GM23338 (cell line): ENCODE measurements around the gene QSOX1. TPM values are rescaled to one million over a fixed set of nuclear protein-coding genes. Genes with fewer than 3 reads are reported as not detected.

Source experiments
- ATAC-seq: fragments of 200-7000 bp; cut with Tn5 transposase; 3 replicates; pipeline ENCODE4 v1.9.1; 2020
- DNase-seq: peaks from one replicate; pipeline ENCODE4 v3.0.0-alpha.2; 2015; ENCODE audit warnings: low spot score
- H2AFZ ChIP-seq: fragments of 200-600 bp; sonication (generic); 2 replicates; pipeline ENCODE4 v1.8.0; 2016; ENCODE audit warnings: antibody characterized with exemption, mild to moderate bottlenecking, moderate library complexity
- H3F3A ChIP-seq: fragments of 200-600 bp; sonication (generic); replicated peaks from 2 replicates; pipeline ENCODE4 v1.8.0; 2017; ENCODE audit warnings: antibody characterized with exemption, mixed run types, low read depth
- H3K27ac ChIP-seq: fragments of 200-600 bp; sonication (generic); 2 replicates; pipeline ENCODE4 v1.6.1; 2016; ENCODE audit warnings: low read depth
- H3K27me3 ChIP-seq: fragments of 200-600 bp; sonication (generic); 2 replicates; pipeline ENCODE4 v1.8.0; 2016; ENCODE audit warnings: mild to moderate bottlenecking, mixed run types, moderate library complexity; ENCODE audit not compliant: insufficient read depth
- H3K36me3 ChIP-seq: fragments of 200-600 bp; sonication (generic); 2 replicates; pipeline ENCODE4 v1.8.0; 2016; ENCODE audit warnings: mild to moderate bottlenecking; ENCODE audit not compliant: insufficient read depth
- H3K4me1 ChIP-seq: fragments of 200-600 bp; sonication (generic); 2 replicates; pipeline ENCODE4 v1.8.0; 2016; ENCODE audit warnings: mild to moderate bottlenecking, moderate library complexity; ENCODE audit not compliant: insufficient read depth
- H3K4me2 ChIP-seq: fragments of 200-600 bp; sonication (generic); 2 replicates; pipeline ENCODE4 v1.7.1; 2017; ENCODE audit warnings: mixed run types
- H3K4me3 ChIP-seq: fragments of 200-600 bp; sonication (generic); 2 replicates; pipeline ENCODE4 v1.6.1; 2016; ENCODE audit warnings: mixed run types
- H3K79me2 ChIP-seq: fragments of 200-600 bp; sonication (generic); replicated peaks from 2 replicates; pipeline ENCODE4 v1.8.0; 2017; ENCODE audit warnings: mild to moderate bottlenecking; ENCODE audit not compliant: insufficient read depth
- H3K9me2 ChIP-seq: fragments of 200-600 bp; sonication (generic); 2 replicates; pipeline ENCODE4 v1.8.0; 2017; ENCODE audit not compliant: insufficient read depth
- H4K20me1 ChIP-seq: fragments of 200-600 bp; sonication (generic); replicated peaks from 2 replicates; pipeline ENCODE4 v1.8.0; 2017; ENCODE audit warnings: mild to moderate bottlenecking; ENCODE audit not compliant: insufficient read depth
- H3K27ac Mint-ChIP-seq: 2 replicates; pipeline ENCODE4 v1.8.0; 2020; ENCODE audit warnings: inconsistent platforms, mild to moderate bottlenecking, moderate library complexity, mixed read lengths
- H3K27me3 Mint-ChIP-seq: 3 replicates; pipeline ENCODE4 v1.8.0; 2022; ENCODE audit warnings: low read depth, mild to moderate bottlenecking, moderate library complexity, mixed read lengths, inconsistent platforms; ENCODE audit not compliant: insufficient read depth, poor library complexity
- H3K36me3 Mint-ChIP-seq: 3 replicates; pipeline ENCODE4 v1.8.0; 2021; ENCODE audit warnings: low read depth, mild to moderate bottlenecking, inconsistent platforms, moderate library complexity, mixed read lengths
- H3K4me1 Mint-ChIP-seq: 3 replicates; pipeline ENCODE4 v1.8.0; 2020; ENCODE audit warnings: mild to moderate bottlenecking, inconsistent platforms, mixed read lengths
- H3K4me3 Mint-ChIP-seq: 3 replicates; pipeline ENCODE4 v1.8.0; 2021; ENCODE audit warnings: moderate library complexity, mild to moderate bottlenecking, inconsistent platforms, mixed read lengths
- H3K9me3 Mint-ChIP-seq: 3 replicates; pipeline ENCODE4 v1.8.0; 2020; ENCODE audit warnings: moderate library complexity, mild to moderate bottlenecking, inconsistent platforms, mixed read lengths
- ETS1 ChIP-seq: IDR thresholded peaks from 2 replicates; pipeline ENCODE4 v1.6.1; 2016; ENCODE audit warnings: antibody characterized with exemption
- EZH2 ChIP-seq: fragments of 200-600 bp; sonication (generic); IDR thresholded peaks from one replicate; pipeline ENCODE4 v1.8.0; 2017; ENCODE audit warnings: antibody characterized with exemption, mild to moderate bottlenecking, low read depth; ENCODE audit not compliant: unreplicated experiment
- EZH2phosphoT487 ChIP-seq: fragments of 200-600 bp; sonication (generic); IDR thresholded peaks from one replicate; pipeline ENCODE4 v1.8.1; 2018; ENCODE audit warnings: antibody characterized with exemption; ENCODE audit not compliant: unreplicated experiment
- JUNB ChIP-seq: IDR thresholded peaks from one replicate; pipeline ENCODE4 v1.6.1; 2016; ENCODE audit warnings: antibody characterized with exemption; ENCODE audit not compliant: unreplicated experiment
- POLR2AphosphoS5 ChIP-seq: IDR thresholded peaks from 2 replicates; pipeline ENCODE4 v1.6.1; 2016; ENCODE audit warnings: antibody characterized with exemption, low read depth
- ZNF114 ChIP-seq: fragments of 250-450 bp; sonication (Bioruptor Pico); IDR thresholded peaks from 2 replicates; pipeline ENCODE4 v1.5.0; 2020; ENCODE audit warnings: mild to moderate bottlenecking, moderate library complexity
- ZNF331 ChIP-seq: fragments of 250-450 bp; sonication (Bioruptor Pico); IDR thresholded peaks from 2 replicates; pipeline ENCODE4 v1.5.0; 2020; ENCODE audit warnings: low read depth, mild to moderate bottlenecking, moderate library complexity
- ZNF462 ChIP-seq: fragments of 250-450 bp; sonication (Bioruptor Pico); IDR thresholded peaks from 2 replicates; pipeline ENCODE4 v1.5.0; 2020; ENCODE audit warnings: mild to moderate bottlenecking, moderate library complexity
- polyA plus RNA-seq: library from polyadenylated mRNA; unstranded; fragments of >200 nt; fragmentation: Nextera tagmentation; extraction: Ambion mirVana; gene quantifications from 2 replicates; pipeline ENCODE4 v1.2.1, GENCODE V29; 2016
- total RNA-seq: library from RNA; depleted of rRNA; stranded (reverse); fragments of >200 nt; shearing (Covaris generic); gene quantifications from 2 replicates; pipeline ENCODE4 v1.2.3, GENCODE V29; 2014
- TF ChIP-seq, protein P1 (sequence below), 2 experiments: fragments of 200-600 bp in 1 of 2; sonication (generic) in 1 of 2; conservative IDR thresholded peaks; 2 replicates each; pipeline versions ENCODE4 v1.5.1 to v1.6.1; 2016 to 2017; ENCODE audit warnings: antibody characterized with exemption in 2 of 2, low read depth in 2 of 2, mild to moderate bottlenecking in 2 of 2, moderate library complexity in 1 of 2

QSOX1 gene
- total and polyA plus RNA-seq, 2 experiments from 2014 or later = 47.8 to 119 TPM

DNA sequence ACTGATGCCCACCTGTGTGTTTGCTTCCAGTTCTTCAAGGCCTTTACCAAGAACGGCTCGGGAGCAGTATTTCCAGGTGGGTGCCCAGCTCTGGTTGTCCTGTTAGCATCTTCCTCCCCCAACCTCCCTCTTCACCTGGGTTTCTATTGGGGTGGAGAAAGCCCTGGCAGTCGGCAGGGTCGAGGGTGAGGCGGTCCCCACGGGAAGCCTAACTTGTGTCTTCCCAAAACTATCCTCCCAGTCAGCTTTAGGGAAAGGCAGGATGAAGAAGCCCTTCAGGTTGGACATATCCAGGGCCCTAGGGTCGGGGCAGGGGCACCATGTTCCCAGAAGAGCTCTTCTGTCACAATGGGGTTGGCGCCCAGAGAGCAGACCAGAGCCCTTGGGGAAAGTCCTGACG is 20.6 kb downstream of the QSOX1 start:
- H3K36me3 ChIP-seq = no peaks in the 10 kb centered on the region
- H3F3A ChIP-seq = no peaks in the 10 kb centered on the region; the same call in 1 of the 2 replicates
- no peaks in the 10 kb centered on the region for H3K27me3 ChIP-seq
- H3K79me2 ChIP-seq = no peaks in the 10 kb centered on the region
- peaks cover 7% of the 10 kb centered on the region for H3K27me3 Mint-ChIP-seq
- H3K9me3 Mint-ChIP-seq = no peaks in the 10 kb centered on the region
- TF ChIP-seq EZH2phosphoT487 = no peak
- no peak for TF ChIP-seq POLR2AphosphoS5
- TF ChIP-seq EZH2 = no peak
- TF ChIP-seq, protein P1, sequence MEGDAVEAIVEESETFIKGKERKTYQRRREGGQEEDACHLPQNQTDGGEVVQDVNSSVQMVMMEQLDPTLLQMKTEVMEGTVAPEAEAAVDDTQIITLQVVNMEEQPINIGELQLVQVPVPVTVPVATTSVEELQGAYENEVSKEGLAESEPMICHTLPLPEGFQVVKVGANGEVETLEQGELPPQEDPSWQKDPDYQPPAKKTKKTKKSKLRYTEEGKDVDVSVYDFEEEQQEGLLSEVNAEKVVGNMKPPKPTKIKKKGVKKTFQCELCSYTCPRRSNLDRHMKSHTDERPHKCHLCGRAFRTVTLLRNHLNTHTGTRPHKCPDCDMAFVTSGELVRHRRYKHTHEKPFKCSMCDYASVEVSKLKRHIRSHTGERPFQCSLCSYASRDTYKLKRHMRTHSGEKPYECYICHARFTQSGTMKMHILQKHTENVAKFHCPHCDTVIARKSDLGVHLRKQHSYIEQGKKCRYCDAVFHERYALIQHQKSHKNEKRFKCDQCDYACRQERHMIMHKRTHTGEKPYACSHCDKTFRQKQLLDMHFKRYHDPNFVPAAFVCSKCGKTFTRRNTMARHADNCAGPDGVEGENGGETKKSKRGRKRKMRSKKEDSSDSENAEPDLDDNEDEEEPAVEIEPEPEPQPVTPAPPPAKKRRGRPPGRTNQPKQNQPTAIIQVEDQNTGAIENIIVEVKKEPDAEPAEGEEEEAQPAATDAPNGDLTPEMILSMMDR (conservative IDR thresholded peaks at IDR 0.05; ENCODE audit: low read depth in 2 of 2) = no peak
- no peak for TF ChIP-seq ZNF462 (CRISPR knock-in tag)
- TF ChIP-seq ZNF331 (CRISPR knock-in tag) = no peak
- no peak for TF ChIP-seq ZNF114
- no peak for TF ChIP-seq JUNB
- TF ChIP-seq ETS1 = no peak
- no peak overlapping the region for H3K4me2 ChIP-seq
- H3K4me1 ChIP-seq = no peaks in the 10 kb centered on the region
- H3K4me3 ChIP-seq = no peak overlapping the region
- H3K27ac Mint-ChIP-seq = no peak overlapping the region
- no peaks in the 10 kb centered on the region; the same call in 2 of the 3 replicates for H3K4me1 Mint-ChIP-seq
- H3K27ac ChIP-seq = no peak overlapping the region
- H3K9me2 ChIP-seq = no peaks in the 10 kb centered on the region
- H2AFZ ChIP-seq = no peak overlapping the region
- no peak for DNase-seq
- H4K20me1 ChIP-seq = no peaks in the 10 kb centered on the region; the same call in 1 of the 2 replicates
- peaks cover 5% of the 10 kb centered on the region; the same call in 1 of the 3 replicates for H3K36me3 Mint-ChIP-seq
- no peak overlapping the region for H3K4me3 Mint-ChIP-seq
- no peak for ATAC-seq
